ENCODE results near the gene RERE.

Gene RERE

GRCh38 chr1:8745749-8746390, 71.6 kb downstream of the RERE start:
- no peak overlapping the region for H3K27ac ChIP-seq (ENCODE audit: low read depth, low read length)
- peaks cover 0 to 30% (median 9%) of the 10 kb centered on the region in 5 donors for H3K4me1 ChIP-seq (ENCODE audit: control insufficient read depth in 5 of 5, insufficient read depth in 5 of 5, low read length in 5 of 5)
- no peaks in the 10 kb centered on the region for H3K27me3 ChIP-seq (ENCODE audit: control insufficient read depth in 5 of 5, insufficient read depth in 4 of 5, low read length in 5 of 5)
- no peaks in the 10 kb centered on the region for H3K36me3 ChIP-seq (ENCODE audit: control insufficient read depth in 5 of 5, insufficient read depth in 5 of 5, low read length in 5 of 5)
- no peak overlapping the region for H3K4me3 ChIP-seq (ENCODE audit: low read depth in 1 of 5, low read length in 5 of 5)
- H3K9me3 ChIP-seq (ENCODE audit: control insufficient read depth in 5 of 5, low read length in 5 of 5) = no peaks in the 10 kb centered on the region
- no peak overlapping the region for H3K9ac ChIP-seq (ENCODE audit: low read length in 5 of 5)

- H3K27ac ChIP-seq (ENCODE audit: low read depth, low read length) = no peak overlapping the region
- H3K4me3 ChIP-seq (ENCODE audit: low read depth in 1 of 5, low read length in 5 of 5) = no peak overlapping the region
Observed at GRCh38 chr1:8745346-8745745, 72.1 kb downstream of the RERE start.

GRCh38 chr1:8742022-8742924, 75.2 kb downstream of the RERE start:
- peak overlapping the region; percentile 63 for H3K27ac ChIP-seq (ENCODE audit: low read depth, low read length)
- H3K36me3 ChIP-seq (ENCODE audit: control insufficient read depth in 5 of 5, insufficient read depth in 5 of 5, low read length in 5 of 5) = no peaks in the 10 kb centered on the region
- peaks cover 0 to 37% (median 12%) of the 10 kb centered on the region in 5 donors for H3K4me1 ChIP-seq (ENCODE audit: control insufficient read depth in 5 of 5, insufficient read depth in 5 of 5, low read length in 5 of 5)
- H3K27me3 ChIP-seq (ENCODE audit: control insufficient read depth in 5 of 5, insufficient read depth in 4 of 5, low read length in 5 of 5) = no peaks in the 10 kb centered on the region
- peak overlapping the region in 2 of 5 donors; percentile 20 to 36 for H3K9ac ChIP-seq (ENCODE audit: low read length in 5 of 5)
- no peak overlapping the region for H3K4me3 ChIP-seq (ENCODE audit: low read depth in 1 of 5, low read length in 5 of 5)
- peaks cover 0 to 11% (median 7%) of the 10 kb centered on the region in 5 donors for H3K9me3 ChIP-seq (ENCODE audit: control insufficient read depth in 5 of 5, low read length in 5 of 5)

More at GRCh38 chr1:8745346-8745745, 72.1 kb downstream of the RERE start:
- Histone ChIP-seq H3K36me3 (ENCODE audit: control insufficient read depth in 5 of 5, insufficient read depth in 5 of 5, low read length in 5 of 5) (no peaks in the 10 kb centered on the region), H3K4me1 (ENCODE audit: control insufficient read depth in 5 of 5, insufficient read depth in 5 of 5, low read length in 5 of 5) (peaks cover 0 to 30% (median 9%) of the 10 kb centered on the region in 5 donors), H3K27me3 (ENCODE audit: control insufficient read depth in 5 of 5, insufficient read depth in 4 of 5, low read length in 5 of 5) (no peaks in the 10 kb centered on the region), H3K9me3 (ENCODE audit: control insufficient read depth in 5 of 5, low read length in 5 of 5) (no peaks in the 10 kb centered on the region), H3K9ac (ENCODE audit: low read length in 5 of 5) (no peak overlapping the region)

- Histone ChIP-seq H3K9me3 (ENCODE audit: control insufficient read depth in 5 of 5, low read length in 5 of 5) (peaks cover 0 to 11% (median 7%) of the 10 kb centered on the region in 5 donors), H3K27ac (ENCODE audit: low read depth, low read length) (no peak overlapping the region), H3K4me1 (ENCODE audit: control insufficient read depth in 5 of 5, insufficient read depth in 5 of 5, low read length in 5 of 5) (peaks cover 2 to 36% (median 17%) of the 10 kb centered on the region in 5 donors), H3K4me3 (ENCODE audit: low read depth in 1 of 5, low read length in 5 of 5) (no peak overlapping the region), H3K9ac (ENCODE audit: low read length in 5 of 5) (no peak overlapping the region), H3K36me3 (ENCODE audit: control insufficient read depth in 5 of 5, insufficient read depth in 5 of 5, low read length in 5 of 5) (no peaks in the 10 kb centered on the region), H3K27me3 (ENCODE audit: control insufficient read depth in 5 of 5, insufficient read depth in 4 of 5, low read length in 5 of 5) (no peaks in the 10 kb centered on the region)
Observed at GRCh38 chr1:8740034-8740449, 77.4 kb downstream of the RERE start.

- peaks cover 0 to 11% (median 7%) of the 10 kb centered on the region in 5 donors for H3K9me3 ChIP-seq (ENCODE audit: control insufficient read depth in 5 of 5, low read length in 5 of 5)
- H3K9ac ChIP-seq (ENCODE audit: low read length in 5 of 5) = no peak overlapping the region
- H3K27ac ChIP-seq (ENCODE audit: low read depth, low read length) = no peak overlapping the region
- no peaks in the 10 kb centered on the region for H3K27me3 ChIP-seq (ENCODE audit: control insufficient read depth in 5 of 5, insufficient read depth in 4 of 5, low read length in 5 of 5)
- H3K36me3 ChIP-seq (ENCODE audit: control insufficient read depth in 5 of 5, insufficient read depth in 5 of 5, low read length in 5 of 5) = no peaks in the 10 kb centered on the region
- H3K4me3 ChIP-seq (ENCODE audit: low read depth in 1 of 5, low read length in 5 of 5) = no peak overlapping the region
- peaks cover 2 to 36% (median 17%) of the 10 kb centered on the region in 5 donors for H3K4me1 ChIP-seq (ENCODE audit: control insufficient read depth in 5 of 5, insufficient read depth in 5 of 5, low read length in 5 of 5)
Observed at GRCh38 chr1:8739377-8739776, 78.1 kb downstream of the RERE start.

- peaks cover 0 to 11% (median 7%) of the 10 kb centered on the region in 5 donors for H3K9me3 ChIP-seq (ENCODE audit: control insufficient read depth in 5 of 5, low read length in 5 of 5)
- no peaks in the 10 kb centered on the region for H3K27me3 ChIP-seq (ENCODE audit: control insufficient read depth in 5 of 5, insufficient read depth in 4 of 5, low read length in 5 of 5)
- no peak overlapping the region for H3K9ac ChIP-seq (ENCODE audit: low read length in 5 of 5)
- H3K4me1 ChIP-seq (ENCODE audit: control insufficient read depth in 5 of 5, insufficient read depth in 5 of 5, low read length in 5 of 5) = peaks cover 2 to 29% (median 8%) of the 10 kb centered on the region in 5 donors
- H3K36me3 ChIP-seq (ENCODE audit: control insufficient read depth in 5 of 5, insufficient read depth in 5 of 5, low read length in 5 of 5) = no peaks in the 10 kb centered on the region
- H3K4me3 ChIP-seq (ENCODE audit: low read depth in 1 of 5, low read length in 5 of 5) = no peak overlapping the region
- H3K27ac ChIP-seq (ENCODE audit: low read depth, low read length) = peak overlapping the region; percentile 51
Observed at GRCh38 chr1:8736927-8737326, 80.5 kb downstream of the RERE start.

- H3K9me3 ChIP-seq (ENCODE audit: control insufficient read depth in 5 of 5, low read length in 5 of 5) = peaks cover 0 to 10% (median 3%) of the 10 kb centered on the region in 5 donors
- H3K4me3 ChIP-seq (ENCODE audit: low read depth in 1 of 5, low read length in 5 of 5) = no peak overlapping the region
- H3K36me3 ChIP-seq (ENCODE audit: control insufficient read depth in 5 of 5, insufficient read depth in 5 of 5, low read length in 5 of 5) = no peaks in the 10 kb centered on the region
- H3K27me3 ChIP-seq (ENCODE audit: control insufficient read depth in 5 of 5, insufficient read depth in 4 of 5, low read length in 5 of 5) = no peaks in the 10 kb centered on the region
- H3K4me1 ChIP-seq (ENCODE audit: control insufficient read depth in 5 of 5, insufficient read depth in 5 of 5, low read length in 5 of 5) = peaks cover 2 to 21% (median 8%) of the 10 kb centered on the region in 5 donors
- H3K27ac ChIP-seq (ENCODE audit: low read depth, low read length) = no peak overlapping the region
- H3K9ac ChIP-seq (ENCODE audit: low read length in 5 of 5) = no peak overlapping the region
Observed at GRCh38 chr1:8733484-8733883, 84.0 kb downstream of the RERE start.

GRCh38 chr1:8731162-8731561, 86.3 kb downstream of the RERE start:
- Histone ChIP-seq H3K27ac (ENCODE audit: low read depth, low read length) (no peak overlapping the region), H3K9ac (ENCODE audit: low read length in 5 of 5) (no peak overlapping the region), H3K4me1 (ENCODE audit: control insufficient read depth in 5 of 5, insufficient read depth in 5 of 5, low read length in 5 of 5) (peaks cover 0 to 27% (median 12%) of the 10 kb centered on the region in 5 donors), H3K36me3 (ENCODE audit: control insufficient read depth in 5 of 5, insufficient read depth in 5 of 5, low read length in 5 of 5) (no peaks in the 10 kb centered on the region), H3K27me3 (ENCODE audit: control insufficient read depth in 5 of 5, insufficient read depth in 4 of 5, low read length in 5 of 5) (no peaks in the 10 kb centered on the region), H3K9me3 (ENCODE audit: control insufficient read depth in 5 of 5, low read length in 5 of 5) (peaks cover 0 to 10% (median 3%) of the 10 kb centered on the region in 5 donors), H3K4me3 (ENCODE audit: low read depth in 1 of 5, low read length in 5 of 5) (no peak overlapping the region)

- Histone ChIP-seq H3K36me3 (ENCODE audit: control insufficient read depth in 5 of 5, insufficient read depth in 5 of 5, low read length in 5 of 5) (no peaks in the 10 kb centered on the region), H3K4me3 (ENCODE audit: low read depth in 1 of 5, low read length in 5 of 5) (no peak overlapping the region), H3K27me3 (ENCODE audit: control insufficient read depth in 5 of 5, insufficient read depth in 4 of 5, low read length in 5 of 5) (no peaks in the 10 kb centered on the region), H3K4me1 (ENCODE audit: control insufficient read depth in 5 of 5, insufficient read depth in 5 of 5, low read length in 5 of 5) (peaks cover 0 to 22% (median 12%) of the 10 kb centered on the region in 5 donors), H3K27ac (ENCODE audit: low read depth, low read length) (no peak overlapping the region), H3K9me3 (ENCODE audit: control insufficient read depth in 5 of 5, low read length in 5 of 5) (peaks cover 0 to 10% (median 3%) of the 10 kb centered on the region in 5 donors), H3K9ac (ENCODE audit: low read length in 5 of 5) (no peak overlapping the region)
Observed at GRCh38 chr1:8728464-8728863, 89.0 kb downstream of the RERE start.

GRCh38 chr1:8727809-8728213, 89.6 kb downstream of the RERE start:
- Histone ChIP-seq H3K27ac (ENCODE audit: low read depth, low read length) (no peak overlapping the region), H3K4me1 (ENCODE audit: control insufficient read depth in 5 of 5, insufficient read depth in 5 of 5, low read length in 5 of 5) (peaks cover 0 to 18% (median 11%) of the 10 kb centered on the region in 5 donors), H3K4me3 (ENCODE audit: low read depth in 1 of 5, low read length in 5 of 5) (no peak overlapping the region), H3K9ac (ENCODE audit: low read length in 5 of 5) (no peak overlapping the region), H3K27me3 (ENCODE audit: control insufficient read depth in 5 of 5, insufficient read depth in 4 of 5, low read length in 5 of 5) (no peaks in the 10 kb centered on the region), H3K9me3 (ENCODE audit: control insufficient read depth in 5 of 5, low read length in 5 of 5) (peaks cover 0 to 10% (median 3%) of the 10 kb centered on the region in 5 donors), H3K36me3 (ENCODE audit: control insufficient read depth in 5 of 5, insufficient read depth in 5 of 5, low read length in 5 of 5) (no peaks in the 10 kb centered on the region)
